Measurements from ENCODE around the gene CIART. TPM values are rescaled to one million over a fixed set of nuclear protein-coding genes. Genes with fewer than 3 reads are reported as not detected.

Gene CIART
- total and polyA plus RNA-seq, 2 of the 8 experiments (the other 6 are each of a cell fraction or from before 2014, with no cell fraction given) = 9.6 to 33.3 TPM

DNA sequence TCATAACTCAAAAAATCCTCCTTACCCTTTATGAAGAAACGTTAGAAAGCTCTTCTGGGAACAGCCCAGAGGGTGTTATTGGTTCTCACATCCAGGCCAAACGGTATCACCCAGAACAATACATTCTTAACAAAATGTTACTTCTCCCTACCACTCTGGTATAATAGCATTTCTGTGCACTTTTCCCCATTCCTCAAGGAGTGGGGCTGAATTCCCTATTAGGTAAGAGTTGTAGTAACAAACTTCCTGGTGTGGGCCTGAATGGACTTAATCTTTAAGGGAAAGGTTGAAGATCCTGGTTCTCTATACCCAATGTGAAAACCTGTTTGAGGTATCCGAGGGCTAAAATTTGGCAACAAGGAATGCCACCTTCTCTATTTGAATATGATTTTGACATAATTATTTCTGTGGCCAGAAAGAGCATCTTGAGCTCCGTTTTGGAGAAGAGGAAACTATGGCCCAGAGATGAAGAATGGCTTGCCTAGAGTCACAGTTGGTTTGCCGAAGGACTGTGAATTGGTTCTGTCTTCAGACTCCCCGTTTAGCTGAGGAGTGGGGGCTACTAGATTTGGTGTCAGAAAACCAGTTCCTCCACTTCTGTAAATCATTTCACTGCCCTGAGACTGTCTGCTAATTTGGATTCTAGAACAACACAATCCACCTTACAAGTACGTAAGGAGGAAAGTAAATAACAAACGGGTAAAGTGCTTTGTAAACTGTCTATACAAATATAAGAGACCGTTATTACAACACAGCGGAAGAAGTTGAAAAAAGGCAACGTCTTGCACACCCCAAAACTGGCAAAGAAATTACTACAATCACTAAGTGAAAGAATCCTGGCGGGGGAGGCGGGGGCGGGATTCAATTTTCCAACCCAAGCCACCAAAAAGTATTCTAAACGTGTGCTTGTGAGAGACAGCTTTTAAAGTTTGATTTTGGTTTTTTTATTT, 48.7 kb upstream of the CIART start:
- Histone ChIP-seq H3K4me3 (ENCODE audit: extremely low read depth in 1 of 4, insufficient read depth in 2 of 4, low read depth in 3 of 4, low read length in 4 of 4) (peak overlapping the region; percentile 84 to 99 (median 98)), H3K27me3 (replicated peaks in 1 of 4; ENCODE audit: control insufficient read depth in 3 of 4, extremely low read depth in 1 of 4, insufficient read depth in 3 of 4, low read length in 3 of 4) (no peaks in the 10 kb centered on the region), H3K36me3 (ENCODE audit: control insufficient read depth in 2 of 4, insufficient read depth in 4 of 4, low read length in 3 of 4) (peaks cover 3 to 20% (median 6%) of the 10 kb centered on the region in 4 experiments; a peak in 7 of 8 replicates), H3K23me2 (ENCODE audit: low read depth, low read length) (peaks cover 10% of the 10 kb centered on the region), H4K8ac (ENCODE audit: extremely low read depth, insufficient read depth, low read length) (no peak overlapping the region), H3K56ac (replicated peaks; ENCODE audit: insufficient read length, low read depth, low read length) (no peak overlapping the region), H2AK5ac (ENCODE audit: low read depth, low read length) (no peak overlapping the region), H4K91ac (replicated peaks; ENCODE audit: insufficient read length, low read length) (no peak overlapping the region), H3K4me1 (replicated peaks in 1 of 4; ENCODE audit: control insufficient read depth in 3 of 4, insufficient read depth in 4 of 4, low read length in 3 of 4) (peaks cover 0 to 6% (median 2%) of the 10 kb centered on the region in 4 experiments; a peak in 5 of 7 replicates), H2BK120ac (replicated peaks; ENCODE audit: low read depth, low read length) (no peak overlapping the region), H4K5ac (ENCODE audit: insufficient read length, low read depth, low read length) (no peak overlapping the region), H3K27ac (ENCODE audit: low read depth, low read length) (no peak overlapping the region), H2BK5ac (ENCODE audit: low read depth, low read length) (no peak overlapping the region; the same call in 1 of the 2 replicates), H3K9me3 (ENCODE audit: insufficient read depth in 2 of 2, low read depth in 1 of 2, low read length in 1 of 2) (no peaks in the 10 kb centered on the region), H3K79me2 (ENCODE audit: control insufficient read depth in 1 of 2, insufficient read depth in 2 of 2, low read length in 2 of 2) (peaks cover 22 to 60% of the 10 kb centered on the region in 2 experiments), H3K9ac (replicated peaks in 1 of 4; ENCODE audit: extremely low read depth in 1 of 4, low read depth in 3 of 4, low read length in 3 of 4) (peak overlapping the region in 1 of 4 experiments; percentile 95; a peak in 3 of 7 replicates), H3K4me2 (ENCODE audit: insufficient read depth in 1 of 2, low read depth in 2 of 2, low read length in 2 of 2) (peak overlapping the region; percentile 77 to 86), H3K14ac (ENCODE audit: insufficient read length) (no peak overlapping the region), H3K18ac (ENCODE audit: extremely low read depth, low read length) (no peak overlapping the region), H3K23ac (ENCODE audit: insufficient read length) (no peak overlapping the region), H2BK15ac (ENCODE audit: low read length) (no peak overlapping the region), H4K20me1 (replicated peaks in 1 of 2; ENCODE audit: control insufficient read depth in 1 of 2, insufficient read depth in 2 of 2, low read length in 2 of 2) (peaks cover 0 to 2% of the 10 kb centered on the region in 2 experiments), H3K4ac (replicated peaks; ENCODE audit: insufficient read length, low read depth, low read length) (no peak overlapping the region), H2BK12ac (ENCODE audit: low read depth, low read length) (no peak overlapping the region), H2BK20ac (ENCODE audit: low read length) (no peak overlapping the region), H2AFZ (ENCODE audit: low read length) (no peak overlapping the region), H3K79me1 (ENCODE audit: low read depth, low read length) (no peaks in the 10 kb centered on the region; the same call in 1 of the 2 replicates)
- WGBS, 2 experiments (ENCODE audit: extremely low coverage in 1 of 2, insufficient coverage in 1 of 2, insufficient read length in 1 of 2, insufficient replicate concordance in 2 of 2, low coverage in 1 of 2, low lambda C conversion rate in 2 of 2, missing lambda C conversion rate in 1 of 2) = 54% methylated on average over 15 of the region's 15 CpGs; no CpG with 5 or more reads in 1 of the 2 experiments
- peak in 1 of 2 experiments; percentile 26 for DNase-seq (ENCODE audit: low read depth in 1 of 2, low spot score in 2 of 2)
- ChIA-PET POLR2A (ENCODE audit: partially characterized antibody) (interaction anchor here (0.6 to 5.6 kb wide), 14 partner anchors 10 to 993 kb away, joined by 3 to 61 read pairs (median 4); partner anchors contain the start of genes C1orf54, CA14 and RPRD2), CTCF (ENCODE audit: partially characterized antibody) (interaction anchor here (0.9 to 3.3 kb wide), 3 partner anchors 12 to 299 kb away, joined by 3 to 9 read pairs (median 4); no protein-coding TSS in a partner anchor)
- FAIRE-seq = no peak
- TF ChIP-seq ZNF274 (IDR thresholded peaks at IDR 0.05; ENCODE audit: borderline replicate concordance, extremely low read depth, low read length) (no peak), EZH2 (IDR thresholded peaks at IDR 0.05; ENCODE audit: low read depth, low read length, severe bottlenecking) (no peak), TBP (IDR thresholded peaks at IDR 0.05; ENCODE audit: low read depth, low read length) (no peak), POLR2AphosphoS5 (IDR thresholded peaks at IDR 0.05; ENCODE audit: low read depth, low read length) (no peak), KDM1A (IDR thresholded peaks at IDR 0.05; ENCODE audit: borderline replicate concordance, low read length) (no peak), KDM4A (IDR thresholded peaks at IDR 0.05; ENCODE audit: low read depth, low read length, severe bottlenecking) (no peak), CEBPB (IDR thresholded peaks at IDR 0.05; ENCODE audit: low read depth, low read length) (no peak), TEAD4 (IDR thresholded peaks at IDR 0.05; ENCODE audit: low read depth, low read length) (no peak), NRF1 (IDR thresholded peaks at IDR 0.05; ENCODE audit: low read depth, low read length) (no peak), RXRA (IDR thresholded peaks at IDR 0.05; ENCODE audit: insufficient read depth, low read depth, low read length) (no peak), RBBP5 (IDR thresholded peaks at IDR 0.05; ENCODE audit: borderline replicate concordance, low read depth, low read length) (no peak)
